K562 (cell line): ENCODE data around the gene COX20. TPM values are rescaled to one million over a fixed set of nuclear protein-coding genes. Genes with fewer than 3 reads are reported as not detected.

ENCODE experiments used
- ATAC-seq: fragments of 200-7000 bp; cut with Tn5 transposase; 3 replicates; pipeline ENCODE4 v1.9.1; 2020; ENCODE audit warnings: moderate library complexity
- BruUV-seq: library from RNA; stranded (reverse); fragments of 400-500 nt; replicated peaks from 2 replicates; lab custom pipeline; 2021; lab: Mats Ljungman, UMichigan
- CTCF ChIA-PET: fragments of 300-600 bp; formaldehyde crosslinking; extraction: SDS; loops from one replicate; lab custom pipeline; 2021; ENCODE audit warnings: low intra/inter-chr PET ratio; lab: Yijun Ruan, JAX
- POLR2A ChIA-PET: fragments of 300-600, 350-650 bp; sonication (Branson Sonifier 250); formaldehyde crosslinking; extraction: SDS; loops from one replicate; lab custom pipeline; 2021; ENCODE audit warnings: antibody characterized with exemption, inconsistent platforms; lab: Yijun Ruan, JAX
- DNase-seq, 4 experiments: peaks; one replicate each; pipeline versions ENCODE4 v3.0.0 to v3.0.0-alpha.2; 2011 to 2018; ENCODE audit warnings: low spot score in 3 of 4, mixed read lengths in 3 of 4; ENCODE audit errors: extremely low read depth in 1 of 4
- FAIRE-seq: peaks from 2 replicates; lab custom pipeline; 2011; peaks lifted over from hg19 to GRCh38; lab: Jason Lieb, UNC
- H2AFZ ChIP-seq: 2 replicates; pipeline ENCODE4 v1.6.0; 2011; ENCODE audit warnings: low read depth, low read length, control low read depth, inconsistent platforms
- H3K27ac ChIP-seq: fragments of 200-600 bp; 3 replicates; pipeline ENCODE4 v1.8.0; 2011; ENCODE audit warnings: low read depth, mild to moderate bottlenecking, control low read depth, inconsistent platforms, low read length, moderate library complexity, mixed read lengths; ENCODE audit errors: extremely low read depth
- H3K27me3 ChIP-seq, 2 experiments: fragments of 300-600 bp in 1 of 2; 2 replicates in 1 of 2; 3 replicates in 1 of 2; pipeline versions ENCODE4 v1.6.0 to v1.8.0; 2011; ENCODE audit warnings: inconsistent platforms in 2 of 2, low read length in 2 of 2, mild to moderate bottlenecking in 1 of 2, mixed read lengths in 1 of 2, moderate library complexity in 1 of 2; ENCODE audit not compliant: control insufficient read depth in 2 of 2, insufficient read depth in 2 of 2
- H3K36me3 ChIP-seq: fragments of 300-600 bp; 3 replicates; pipeline ENCODE4 v1.8.0; 2011; ENCODE audit warnings: mild to moderate bottlenecking, low read length, inconsistent platforms; ENCODE audit not compliant: control insufficient read depth, insufficient read depth
- H3K4me1 ChIP-seq, 2 experiments: fragments of 200-600 bp in 1 of 2; replicated peaks in 1 of 2; 2 replicates in 1 of 2; 3 replicates in 1 of 2; pipeline versions ENCODE4 v1.5.1 to v1.8.0; 2011; ENCODE audit warnings: inconsistent platforms in 2 of 2, low read length in 2 of 2, mild to moderate bottlenecking in 1 of 2, mixed read lengths in 1 of 2, moderate library complexity in 1 of 2; ENCODE audit not compliant: control insufficient read depth in 2 of 2, insufficient read depth in 2 of 2
- H3K4me2 ChIP-seq: 2 replicates; pipeline ENCODE4 v1.6.1; 2011; ENCODE audit warnings: low read length, control low read depth, inconsistent platforms, mixed read lengths; ENCODE audit not compliant: insufficient read depth
- H3K4me3 ChIP-seq: fragments of 200-600 bp; sonication (generic), shearing (Covaris generic); 2 replicates; pipeline ENCODE4 v1.5.1; 2016; ENCODE audit warnings: control low read depth, inconsistent platforms
- H3K79me2 ChIP-seq: fragments of 200-600 bp; 3 replicates; pipeline ENCODE4 v1.8.0; 2011; ENCODE audit warnings: low read length, inconsistent platforms; ENCODE audit not compliant: control insufficient read depth, insufficient read depth
- H3K9ac ChIP-seq, 2 experiments: 2 replicates each; pipeline versions ENCODE4 v1.6.0 to v1.6.1; 2011; ENCODE audit warnings: low read depth in 2 of 2, low read length in 2 of 2, control low read depth in 1 of 2, inconsistent platforms in 1 of 2, mild to moderate bottlenecking in 1 of 2, mixed read lengths in 1 of 2; ENCODE audit not compliant: insufficient read depth in 1 of 2
- H3K9me1 ChIP-seq: one replicate; pipeline ENCODE4 v1.6.0; 2011; ENCODE audit warnings: inconsistent platforms, mild to moderate bottlenecking, low read length, moderate library complexity; ENCODE audit not compliant: control insufficient read depth, insufficient read depth
- H3K9me3 ChIP-seq: replicated peaks from 2 replicates; pipeline ENCODE4 v1.5.1; 2011; ENCODE audit warnings: low read depth, low read length, inconsistent platforms; ENCODE audit not compliant: control insufficient read depth, insufficient read depth
- H4K20me1 ChIP-seq: replicated peaks from 2 replicates; pipeline ENCODE4 v1.6.1; 2011; ENCODE audit warnings: low read length, inconsistent platforms, mixed read lengths; ENCODE audit not compliant: control insufficient read depth, insufficient read depth
- ESRRB ChIP-seq: fragments of 250-450 bp; sonication (Bioruptor Pico); IDR thresholded peaks from 2 replicates; pipeline ENCODE4 v1.5.0; 2020; ENCODE audit warnings: mild to moderate bottlenecking, moderate library complexity, borderline replicate concordance
- ETS1 ChIP-seq: conservative IDR thresholded peaks from 2 replicates; pipeline ENCODE4 v1.6.1; 2011; ENCODE audit warnings: low read depth, mild to moderate bottlenecking, low read length; ENCODE audit not compliant: control insufficient read depth
- HOXB6 ChIP-seq: fragments of 250-450 bp; sonication (Bioruptor Pico); IDR thresholded peaks from 2 replicates; pipeline ENCODE4 v1.5.1; 2022; ENCODE audit warnings: mild to moderate bottlenecking, borderline replicate concordance
- MTA1 ChIP-seq: fragments of 450-650 bp; IDR thresholded peaks from 2 replicates; pipeline ENCODE4 v1.6.1; 2017; ENCODE audit warnings: borderline replicate concordance
- MXI1 ChIP-seq: IDR thresholded peaks from 2 replicates; pipeline ENCODE4 v1.6.1; 2011; ENCODE audit warnings: low read depth, mild to moderate bottlenecking, improper control_type of control experiment, low read length
- NBN ChIP-seq: fragments of 450-650 bp; IDR thresholded peaks from 2 replicates; pipeline ENCODE4 v1.6.1; 2016; ENCODE audit warnings: low read depth, mild to moderate bottlenecking
- RBM22 ChIP-seq: fragments of 200-400 bp; formaldehyde crosslinking; IDR thresholded peaks from 2 replicates; pipeline ENCODE4 v1.6.1; 2018; ENCODE audit warnings: low read length, low read depth; ENCODE audit not compliant: poor library complexity, severe bottlenecking
- SMAD4 ChIP-seq: fragments of 250-450 bp; sonication (Bioruptor Pico); conservative IDR thresholded peaks from 2 replicates; pipeline ENCODE4 v1.8.0; 2021; ENCODE audit warnings: inconsistent platforms, mild to moderate bottlenecking, moderate library complexity
- SNIP1 ChIP-seq: fragments of 450-650 bp; IDR thresholded peaks from 2 replicates; pipeline ENCODE4 v1.7.1; 2017; ENCODE audit warnings: low read depth, mild to moderate bottlenecking
- SNRNP70 ChIP-seq: fragments of 200-400 bp; formaldehyde crosslinking; optimal IDR thresholded peaks from 2 replicates; pipeline ENCODE3; 2017; ENCODE audit warnings: low read depth, low read length
- XRCC5 ChIP-seq: fragments of 200-400 bp; formaldehyde crosslinking; IDR thresholded peaks from 2 replicates; pipeline ENCODE4 v1.6.1; 2017; ENCODE audit warnings: low read depth, mild to moderate bottlenecking, low read length
- ZKSCAN3 ChIP-seq: fragments of 250-450 bp; sonication (Bioruptor Pico); IDR thresholded peaks from 2 replicates; pipeline ENCODE4 v1.4.0; 2020
- ZNF318 ChIP-seq, 2 experiments: fragments of 450-650 bp; IDR thresholded peaks; 2 replicates each; pipeline ENCODE4 v1.6.1; 2016; ENCODE audit warnings: mild to moderate bottlenecking in 2 of 2, borderline replicate concordance in 1 of 2, low read depth in 1 of 2, moderate library complexity in 1 of 2
- ZNF384 ChIP-seq: IDR thresholded peaks from 2 replicates; pipeline ENCODE4 v1.6.1; 2012; ENCODE audit warnings: low read depth, low read length, improper control_type of control experiment
- ZNF507 ChIP-seq: conservative IDR thresholded peaks from 2 replicates; pipeline ENCODE4 v1.6.1; 2017; ENCODE audit warnings: missing genetic modification characterization, missing compliant biosample characterization
- ZNF583 ChIP-seq: fragments of 250-450 bp; sonication (Bioruptor Pico); IDR thresholded peaks from 2 replicates; pipeline ENCODE4 v1.4.0; 2020
- WGBS: fragments of 100-300 bp; shearing (Covaris generic); methylation state at CpG from one replicate; pipeline ENCODE4 v1.1.6; 2016; ENCODE audit warnings: low coverage, mixed read lengths; ENCODE audit not compliant: insufficient coverage; ENCODE audit errors: missing lambda C conversion rate; 5-methylcytosine and 5-hydroxymethylcytosine counted together
- in situ Hi-C: fragments of 300-500 bp; cut with MboI; formaldehyde crosslinking; loops from 4 replicates; pipeline ENCODE4 v1.15.0; 2018; ENCODE audit warnings: inconsistent platforms, mixed read lengths
- intact Hi-C: fragments of 100-400 bp; cut with micrococcal nuclease; formaldehyde crosslinking; loops from 2 replicates; pipeline ENCODE4 v1.14.2; 2022
- polyA plus RNA-seq, 8 experiments: library from polyadenylated mRNA; depleted of rRNA in 4 of 8; stranded (reverse) in 5 of 8; unstranded in 3 of 8; fragments of >200 nt; fragmentation: Nextera tagmentation in 2 of 8; fragmentation: Illumina TruSeq in 1 of 8; extraction: Ambion mirVana in 2 of 8; extraction: Trizol in 1 of 8; gene quantifications; 2 replicates each; pipeline versions ENCODE4 v1.2.1 to v1.2.3, GENCODE V29; 2011 to 2014; ENCODE audit warnings: inconsistent platforms in 1 of 8, missing spikeins in 1 of 8
- total RNA-seq, 7 experiments: library from RNA; depleted of rRNA in 6 of 7; stranded (reverse); fragments of >200 nt in 6 of 7; fragmentation: Illumina TruSeq in 2 of 7; extraction: Trizol in 2 of 7; gene quantifications; 2 replicates each; pipeline versions ENCODE4 v1.2.1 to v1.2.3, GENCODE V29; 2011 to 2021; ENCODE audit warnings: low replicate concordance in 1 of 7

COX20 gene
- total and polyA plus RNA-seq, 9 of the 15 experiments (the other 6 are each of a cell fraction or from before 2014, with no cell fraction given), result 41.5 to 192 (median 84.3) TPM

GRCh38 chr1:244791061-244791460 lies 44.4 kb upstream of the COX20 start:
- 2% methylated on average over 3 of the region's 3 CpGs for WGBS
- no peaks in the 10 kb centered on the region for H3K79me2 ChIP-seq
- in situ Hi-C loops (no loop called here), intact Hi-C loops (no loop called here)
- no peak overlapping the region for H3K9ac ChIP-seq
- H2AFZ ChIP-seq, result no peak overlapping the region
- peaks cover 0 to 6% of the 10 kb centered on the region in 2 experiments; a peak in 2 of 5 replicates for H3K4me1 ChIP-seq
- no peaks in the 10 kb centered on the region for H4K20me1 ChIP-seq
- DNase-seq, result no peak
- ATAC-seq, result no peak
- no peak overlapping the region for H3K27ac ChIP-seq
- no peak overlapping the region for H3K4me3 ChIP-seq
- H3K36me3 ChIP-seq, result no peaks in the 10 kb centered on the region
- H3K4me2 ChIP-seq, result no peak overlapping the region
- no peaks in the 10 kb centered on the region for H3K9me1 ChIP-seq
- H3K27me3 ChIP-seq, result peaks cover 31 to 49% of the 10 kb centered on the region in 2 experiments
- no peak for FAIRE-seq
- POLR2A ChIA-PET, result interaction anchor here (0.6 to 2.3 kb wide), 3 partner anchors 10 to 43 kb away, joined by 3 to 6 read pairs (median 3); no protein-coding TSS in a partner anchor
- CTCF ChIA-PET, result no interaction called here
- H3K9me3 ChIP-seq, result no peaks in the 10 kb centered on the region
- BruUV-seq, result no TSS peak
- TF ChIP-seq ZNF583 (CRISPR knock-in tag), result no peak
- no peak for TF ChIP-seq NBN
- TF ChIP-seq ZKSCAN3, result no peak
- no peak for TF ChIP-seq ZNF507 (tag)
- no peak for TF ChIP-seq MTA1
- TF ChIP-seq SNIP1, result no peak
- no peak for TF ChIP-seq SNRNP70
- TF ChIP-seq MXI1, result no peak
- no peak for TF ChIP-seq ESRRB (CRISPR knock-in tag)
- TF ChIP-seq HOXB6 (CRISPR knock-in tag), result no peak
- TF ChIP-seq SMAD4, result no peak
- no peak for TF ChIP-seq RBM22
- TF ChIP-seq XRCC5, result no peak
- no peak for TF ChIP-seq ETS1
- no peak for TF ChIP-seq ZNF384
- no peak for TF ChIP-seq ZNF318 (IDR thresholded peaks at IDR 0.05; ENCODE audit: borderline replicate concordance in 1 of 2, low read depth in 1 of 2)
